NCI-H187 treated with DMSO at 0.1 percent for 48 hours (cell line): ENCODE data around the gene ERC2.

Experiments used
- DNase-seq: peaks from one replicate; lab custom pipeline; 2025; lab: John Stamatoyannopoulos, UW

ERC2 gene

DNA sequence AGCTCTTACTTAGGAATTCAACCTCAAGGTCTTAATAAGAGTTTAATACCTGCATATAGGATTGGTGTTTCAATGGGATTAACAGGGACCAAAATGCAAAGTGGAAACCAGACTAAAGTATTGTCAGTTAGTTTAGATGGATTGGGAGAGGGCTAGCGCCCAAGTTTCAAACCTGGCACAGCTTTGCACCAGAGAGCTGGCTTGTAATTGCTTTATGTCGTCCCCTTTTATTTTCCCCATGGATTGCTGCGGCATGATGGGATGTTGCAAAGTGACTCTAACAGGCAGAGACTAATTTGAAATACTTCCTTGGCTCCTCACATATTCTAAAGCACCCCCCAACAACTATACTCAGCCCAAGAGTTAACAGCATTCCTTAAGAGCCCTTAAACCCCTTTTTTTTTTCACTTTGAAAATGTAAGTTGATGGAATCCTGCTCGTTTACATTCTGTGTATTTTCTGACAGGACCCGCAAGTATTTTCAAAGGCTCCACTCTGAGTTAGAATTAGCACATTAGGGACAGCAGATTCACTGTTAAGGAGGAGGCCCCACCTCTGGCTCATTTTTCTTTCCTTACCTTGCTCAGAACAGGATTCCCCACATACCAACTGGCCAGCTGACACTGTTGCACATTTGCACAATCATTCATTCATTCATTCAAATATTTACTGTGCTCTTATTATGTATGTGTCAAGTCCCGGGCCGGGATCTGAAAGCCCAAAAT, 214.2 kb downstream of the ERC2 start:
- DNase-seq: no peak

DNA sequence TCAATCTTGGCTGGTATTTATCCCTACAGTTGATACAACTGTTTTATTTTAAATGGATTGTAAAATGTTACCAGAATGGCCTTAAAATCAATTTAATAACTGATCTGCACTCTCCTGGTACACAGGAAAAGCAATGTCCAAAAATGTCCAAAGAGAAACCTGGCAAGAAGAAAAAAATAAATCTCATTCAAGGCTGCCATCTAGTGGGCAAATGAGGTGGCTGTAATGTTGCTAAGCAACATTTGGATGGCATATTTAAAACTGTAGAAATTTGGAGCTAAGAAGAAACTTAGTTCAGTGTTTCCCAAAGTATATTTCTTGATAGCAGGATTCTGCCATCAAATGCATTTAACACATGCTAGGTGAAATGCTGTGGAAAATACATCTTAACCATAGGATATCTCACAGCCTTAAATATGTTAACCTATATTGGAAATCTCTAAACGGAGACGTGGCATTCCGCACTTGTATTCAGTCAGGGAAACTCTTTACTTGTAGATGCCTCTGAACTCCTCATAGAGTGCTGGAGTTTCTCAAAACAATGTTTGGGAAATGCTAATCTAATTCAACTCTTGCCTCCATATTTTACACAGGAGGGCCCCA, 216.8 kb downstream of the ERC2 start:
- DNase-seq: no peak

DNA sequence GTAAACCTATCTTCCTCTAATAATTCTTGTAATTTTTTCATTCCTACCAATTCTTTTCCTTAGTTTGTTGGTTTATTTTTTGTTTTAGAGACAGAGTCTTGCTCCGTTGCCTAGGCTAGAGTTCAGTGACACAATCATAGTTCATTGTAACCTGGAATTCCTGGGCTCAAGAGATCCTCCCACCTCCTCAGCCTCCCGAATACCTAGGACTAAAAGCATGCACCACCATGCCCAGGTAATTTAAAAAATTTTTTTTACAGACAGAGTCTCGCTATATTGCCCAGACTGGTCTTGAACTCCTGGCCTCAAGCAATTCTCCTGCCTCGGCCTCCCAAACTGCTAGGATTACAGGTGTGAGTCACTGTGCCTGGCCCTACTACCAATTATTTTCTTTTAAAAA, 220.2 kb downstream of the ERC2 start:
- no peak for DNase-seq

DNA sequence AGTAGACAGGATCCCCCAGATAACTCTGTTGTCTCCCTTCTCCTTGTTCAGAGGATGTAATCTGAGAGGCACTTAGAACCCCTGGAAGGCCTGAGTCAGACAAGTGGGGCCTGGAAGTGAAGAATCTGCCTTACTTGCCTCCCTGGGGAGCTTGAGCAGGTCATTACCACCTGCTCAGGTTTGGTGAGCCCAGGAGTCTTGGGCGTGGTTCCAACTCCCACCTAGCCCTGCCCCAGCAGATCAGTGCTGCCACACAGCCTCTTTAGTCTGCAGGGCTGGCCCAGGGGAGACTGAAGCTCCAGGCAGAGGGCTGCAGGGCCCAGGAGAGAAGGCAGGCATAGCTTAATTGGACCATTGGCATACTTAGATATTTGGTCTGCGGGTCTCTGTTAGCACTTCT, 230.0 kb downstream of the ERC2 start:
- DNase-seq: no peak

DNA sequence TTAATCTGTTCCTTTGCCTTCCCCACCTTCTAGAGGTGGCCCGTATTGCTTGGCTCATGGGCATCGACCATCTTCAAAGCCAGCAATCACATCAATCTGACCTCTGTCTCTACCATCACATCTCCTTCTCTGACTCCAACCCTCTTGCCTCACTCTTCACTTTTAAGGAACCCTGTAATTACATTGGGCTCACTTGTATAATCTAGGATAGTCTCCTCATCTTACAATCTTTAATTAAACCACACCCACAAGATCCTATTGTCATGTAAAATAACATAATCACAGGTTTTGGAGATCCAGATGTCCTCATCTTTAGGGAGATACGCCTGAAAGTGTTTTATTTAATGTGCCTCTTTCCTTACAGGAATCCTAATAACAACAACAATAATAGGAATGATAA, 234.5 kb downstream of the ERC2 start:
- DNase-seq: no peak

DNA sequence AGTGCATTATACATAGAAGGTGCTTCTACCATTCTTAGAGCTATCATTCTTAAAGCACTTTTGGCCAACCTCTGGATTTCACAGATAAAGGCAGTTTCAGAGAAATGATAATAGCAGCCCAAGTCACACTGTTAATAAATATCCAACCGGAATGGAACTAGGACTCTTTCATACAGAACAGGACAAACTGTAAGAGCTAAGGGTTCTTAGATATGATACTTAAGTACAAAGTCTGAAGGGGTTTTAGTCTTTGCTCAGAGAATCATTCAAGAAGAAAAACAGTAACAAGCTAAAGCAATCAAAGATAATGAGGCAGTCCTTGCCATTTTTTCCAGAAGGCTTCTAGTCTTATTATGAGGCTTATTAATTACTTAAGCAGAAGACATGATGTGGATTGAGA, 239.0 kb downstream of the ERC2 start:
- no peak for DNase-seq

DNA sequence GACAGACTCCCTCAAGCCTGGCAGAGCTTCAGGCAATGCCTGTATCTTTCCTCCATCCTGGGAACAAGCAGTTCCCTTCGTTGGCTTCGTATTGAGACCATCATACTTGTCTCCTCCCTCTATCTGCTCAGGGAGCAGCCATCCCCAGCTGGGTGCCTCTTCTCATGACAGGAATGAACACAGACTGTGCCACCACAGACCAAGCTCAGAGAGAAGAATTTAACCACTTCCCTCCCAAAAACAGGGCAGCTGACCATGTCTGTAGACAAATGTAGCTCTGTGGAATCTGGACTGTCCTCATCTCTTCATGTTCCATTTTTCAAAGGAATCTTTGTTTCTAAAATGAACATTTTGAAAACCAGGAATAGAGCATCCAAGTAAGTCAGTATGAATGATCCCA, 245.4 kb downstream of the ERC2 start:
- DNase-seq: no peak

DNA sequence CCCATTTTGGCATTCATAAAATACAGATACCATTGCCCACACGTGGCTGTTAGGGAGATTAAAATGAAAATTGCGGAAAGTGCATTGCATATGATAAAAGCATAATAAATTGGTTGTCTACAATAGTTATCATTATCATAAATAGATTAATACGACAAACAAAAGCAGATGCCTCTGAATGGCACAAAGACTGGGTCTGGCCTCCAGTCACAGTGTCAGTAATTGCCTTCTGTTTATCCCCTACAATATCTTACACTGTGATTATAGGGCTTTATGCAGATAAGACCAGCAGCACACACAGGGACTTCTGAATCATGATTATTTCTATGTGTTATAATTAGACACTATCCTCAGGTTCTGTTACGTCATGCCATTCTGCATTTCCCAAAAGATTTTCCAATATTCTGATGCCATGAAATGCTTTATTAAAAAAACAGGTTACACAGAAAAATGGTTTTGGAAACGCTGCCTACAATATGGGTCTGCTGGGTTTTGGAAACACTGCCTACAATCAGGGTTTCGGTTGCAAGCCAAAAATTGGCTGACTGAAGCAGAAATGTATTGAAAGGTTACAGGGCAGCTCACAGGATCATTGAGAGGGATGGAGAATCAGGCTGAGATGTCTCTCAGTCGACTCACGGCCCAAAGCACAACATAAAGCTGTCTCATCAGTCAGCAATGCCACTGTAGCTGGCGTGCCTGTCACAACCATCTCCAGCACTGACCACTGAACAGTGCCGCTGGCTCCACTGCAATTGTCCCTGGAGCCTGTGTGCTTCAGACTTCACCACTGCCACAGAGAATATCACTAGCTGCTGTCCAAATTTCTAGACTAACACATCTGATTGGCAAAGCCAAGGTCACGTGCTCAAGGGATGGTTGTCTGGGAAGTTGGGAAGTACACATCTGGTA, 248.1 kb downstream of the ERC2 start:
- DNase-seq: no peak

DNA sequence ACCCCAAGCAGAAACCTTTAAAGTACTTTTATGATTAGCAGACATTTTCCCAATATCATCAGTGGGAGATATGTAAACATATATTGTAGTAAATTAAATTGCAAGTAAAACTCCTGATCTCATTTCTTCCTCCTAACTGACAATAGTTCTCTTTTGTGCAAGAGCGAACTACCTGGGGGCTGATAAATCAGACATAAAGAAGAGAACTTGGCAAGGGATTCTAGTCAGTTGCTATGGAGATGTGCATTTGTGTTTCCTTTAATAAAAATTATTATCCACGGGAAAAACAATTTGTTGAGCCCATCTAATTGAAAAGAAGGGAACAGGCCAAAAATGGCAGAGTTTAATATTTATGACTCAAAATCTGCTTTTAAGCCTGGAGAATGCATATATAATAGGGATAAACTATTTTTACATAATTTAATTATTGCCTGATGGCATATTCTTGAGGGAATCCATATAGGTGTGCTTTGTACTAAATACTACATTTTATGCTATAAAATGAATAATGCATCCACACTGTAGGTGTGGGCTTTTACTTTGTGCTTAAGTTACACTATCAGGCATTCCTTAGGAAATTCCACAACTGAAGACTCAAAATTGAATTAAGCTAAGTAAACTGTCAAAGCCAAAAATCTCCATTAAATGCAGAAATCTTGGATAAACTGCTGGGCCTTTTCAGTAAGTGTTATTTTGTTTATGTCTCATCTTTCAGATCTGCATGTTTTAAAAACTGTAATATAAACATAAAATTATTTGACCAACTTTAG, 258.1 kb downstream of the ERC2 start:
- no peak for DNase-seq

DNA sequence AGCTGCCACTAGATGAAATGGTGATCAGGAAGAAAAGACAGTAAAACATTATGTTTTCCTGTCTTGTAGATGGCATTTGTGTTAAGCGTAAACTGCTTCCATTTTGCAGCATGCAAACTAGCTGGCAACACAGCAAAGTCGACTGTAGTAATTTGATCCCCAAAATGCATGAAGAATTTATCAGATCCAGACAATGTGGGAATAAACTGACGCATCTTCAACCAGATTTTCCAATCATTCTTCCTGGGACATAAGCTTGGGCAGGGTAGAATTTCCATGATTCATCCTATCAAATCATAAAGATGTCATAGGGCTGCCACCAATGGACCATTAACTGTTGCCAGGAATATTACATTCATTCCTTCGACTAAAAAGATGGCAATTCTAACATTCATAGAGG, 260.3 kb downstream of the ERC2 start:
- DNase-seq: no peak

DNA sequence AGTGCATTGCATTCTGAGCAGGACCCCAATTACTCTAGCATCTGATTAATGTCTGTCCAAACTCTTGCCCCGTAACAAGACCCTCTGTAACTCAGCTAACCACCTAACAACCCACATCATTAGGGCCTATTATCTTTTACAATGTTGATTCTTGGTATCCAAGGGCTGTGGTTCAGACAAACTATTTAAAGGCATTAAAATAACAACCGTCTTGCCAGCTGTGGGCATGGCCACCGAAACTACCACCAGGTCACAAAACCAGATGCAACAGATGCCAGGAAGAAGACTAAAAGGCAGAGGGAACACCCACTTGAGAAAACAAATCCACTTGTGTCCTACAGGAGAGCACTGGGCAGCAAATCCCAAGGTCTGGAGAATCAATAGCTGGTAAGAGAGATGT, 262.9 kb downstream of the ERC2 start:
- DNase-seq: no peak

DNA sequence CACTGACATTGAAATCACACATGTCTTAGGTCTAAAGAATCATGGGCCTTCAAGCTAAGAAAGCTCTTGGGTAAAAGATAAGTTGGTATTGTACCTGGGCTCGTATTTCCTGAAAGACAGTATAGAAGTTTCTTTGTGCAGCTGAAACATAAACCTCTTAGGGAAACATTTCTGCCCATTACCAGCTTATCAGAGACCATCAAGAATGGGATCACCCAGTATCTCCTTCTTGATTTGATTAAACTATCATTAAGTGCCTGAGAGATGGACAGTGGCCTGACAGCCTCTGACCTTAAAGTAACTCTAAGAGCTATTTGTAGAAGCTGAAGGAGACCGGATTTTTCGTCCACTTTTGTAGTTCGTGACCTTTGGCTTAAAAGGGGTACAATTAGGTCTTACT, 265.3 kb downstream of the ERC2 start:
- no peak for DNase-seq

DNA sequence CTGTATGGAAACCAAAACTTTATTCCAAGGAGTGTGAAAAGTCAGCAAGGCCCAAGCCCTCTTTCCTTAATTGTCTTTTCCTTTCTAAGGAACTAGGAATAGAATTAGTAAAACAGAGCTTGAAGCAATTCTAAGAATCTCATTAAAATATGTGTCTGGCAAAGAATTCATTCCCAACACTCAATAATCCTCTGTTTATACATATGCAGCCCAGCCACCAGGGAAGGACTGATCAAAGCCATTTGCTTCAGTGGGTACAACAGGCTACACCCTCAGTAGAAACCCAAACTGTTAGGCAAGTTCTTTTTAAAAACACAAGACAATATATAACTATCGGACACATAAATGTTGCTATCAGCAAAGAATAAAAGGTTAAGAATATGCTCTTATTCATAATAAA, 266.9 kb downstream of the ERC2 start:
- DNase-seq: no peak

DNA sequence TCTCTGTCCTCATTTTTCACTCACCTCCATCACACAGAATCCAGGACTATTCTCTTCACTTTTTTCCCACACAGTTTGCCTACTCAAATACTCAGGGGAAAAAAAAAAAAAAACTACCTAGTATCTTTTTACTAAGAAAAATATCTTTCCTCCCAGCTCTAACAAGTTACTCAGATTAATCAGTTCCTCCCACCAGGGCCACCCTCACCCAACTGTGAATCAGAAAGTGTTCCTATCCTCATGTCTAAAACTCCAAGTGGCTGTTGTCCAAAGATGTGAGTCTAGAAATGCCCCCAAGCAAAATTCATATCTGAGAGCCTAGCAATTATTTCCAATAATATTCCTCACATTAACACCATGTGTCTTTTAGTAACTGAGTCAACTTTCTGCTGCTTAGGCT, 268.0 kb downstream of the ERC2 start:
- no peak for DNase-seq

DNA sequence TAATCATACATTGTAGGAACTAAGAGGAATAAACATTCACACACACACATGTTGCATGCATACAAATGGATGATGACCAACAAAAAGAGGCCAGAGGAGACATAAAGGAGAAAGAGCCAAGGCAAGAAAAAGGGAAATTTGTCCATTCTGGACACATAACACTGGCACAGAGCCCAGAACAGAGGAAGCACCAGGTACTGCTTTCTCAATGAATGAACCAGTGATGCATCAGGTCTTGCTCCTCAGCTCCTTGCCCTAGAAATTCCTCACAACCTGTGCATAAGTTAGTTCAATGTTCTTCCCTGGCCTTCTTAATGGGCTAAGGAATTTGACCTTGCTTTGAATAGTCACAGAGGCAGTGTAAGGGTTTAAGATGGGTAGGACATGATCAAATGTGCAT, 270.3 kb downstream of the ERC2 start:
- no peak for DNase-seq

DNA sequence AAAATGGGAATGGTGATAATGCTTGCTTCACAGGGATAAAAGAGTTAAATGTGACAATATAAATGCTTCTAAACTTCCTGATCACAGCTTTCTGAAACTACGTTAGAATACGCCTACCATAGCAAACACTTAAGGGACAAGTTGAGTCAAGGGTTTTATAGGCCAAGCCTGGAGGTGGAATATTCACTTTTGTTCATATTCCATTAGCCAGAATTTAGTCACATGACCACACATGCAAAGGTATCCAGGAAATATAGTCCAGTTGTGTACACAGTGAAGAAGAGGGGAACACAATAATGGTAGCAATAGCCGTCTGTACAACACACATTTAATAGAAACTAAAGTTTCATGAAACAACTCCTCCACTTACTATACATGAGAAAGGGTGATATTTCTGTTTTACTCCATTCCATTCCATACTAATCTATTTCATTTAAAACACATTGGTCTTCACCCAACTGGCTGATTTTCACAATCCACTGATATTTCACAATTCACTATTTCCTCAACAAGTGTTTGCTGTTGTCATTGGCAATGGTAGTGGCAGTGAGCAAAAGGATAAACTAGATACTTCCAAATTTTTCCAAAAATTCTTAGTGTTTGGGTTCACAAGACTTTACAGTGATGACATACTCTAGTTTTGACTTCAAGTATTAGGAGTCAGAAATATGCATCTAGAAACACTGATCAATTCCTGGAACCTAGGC, 270.9 kb downstream of the ERC2 start:
- DNase-seq: no peak

DNA sequence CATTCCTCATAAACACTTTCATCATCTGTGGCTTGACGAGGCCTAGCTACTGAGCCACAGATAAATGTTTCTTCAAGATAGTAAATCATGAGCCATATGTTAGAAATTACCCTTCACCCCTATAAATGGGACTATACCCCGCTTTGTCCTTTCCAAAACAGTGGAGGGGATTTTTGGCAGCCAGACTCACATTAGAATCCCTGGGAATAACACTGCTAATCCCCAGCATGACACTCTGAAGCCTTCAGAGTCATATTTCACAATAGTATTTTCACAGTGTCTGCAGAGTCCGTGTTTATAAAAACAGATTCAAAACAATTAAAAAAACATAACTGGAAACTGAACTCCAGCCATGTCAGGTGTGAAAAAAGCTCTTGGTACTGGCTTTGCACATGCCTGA, 271.6 kb downstream of the ERC2 start:
- no peak for DNase-seq

DNA sequence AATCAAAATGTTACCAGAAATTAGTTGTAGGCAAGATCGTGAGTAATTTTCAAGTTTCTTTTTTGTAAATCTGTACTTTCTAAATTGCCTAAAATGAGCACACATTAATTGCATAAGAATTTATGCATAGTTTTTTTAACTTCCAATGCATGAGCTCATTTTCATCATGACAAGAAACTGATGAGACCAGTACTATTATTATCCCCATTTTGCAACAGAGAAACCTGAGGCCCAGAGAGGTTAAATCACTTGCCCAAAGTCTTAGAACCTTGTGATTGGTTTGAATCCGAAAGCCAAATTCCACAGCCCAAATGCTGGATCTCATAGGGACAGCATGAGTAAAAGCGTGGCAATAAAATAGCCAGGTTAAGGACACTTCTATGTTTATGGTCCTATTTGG, 274.7 kb downstream of the ERC2 start:
- no peak for DNase-seq

DNA sequence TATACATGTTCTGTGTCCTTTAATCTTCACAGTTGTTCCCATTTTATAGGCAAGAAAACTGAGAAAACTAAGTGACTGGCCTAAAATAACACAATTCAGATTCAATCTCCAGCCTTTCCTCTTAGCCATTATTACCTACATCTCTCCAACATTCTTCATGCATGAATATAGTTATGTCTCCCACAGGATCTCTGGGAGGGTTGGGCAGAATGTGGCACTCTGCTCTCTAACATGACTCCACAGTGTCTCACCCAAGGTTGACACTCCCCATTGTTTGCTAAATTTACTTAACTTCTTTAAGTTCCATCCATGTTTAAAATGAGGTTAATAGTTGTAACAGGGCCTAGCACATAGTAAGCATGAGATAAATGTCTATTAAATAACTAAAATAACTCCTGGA, 276.3 kb downstream of the ERC2 start:
- DNase-seq: no peak

DNA sequence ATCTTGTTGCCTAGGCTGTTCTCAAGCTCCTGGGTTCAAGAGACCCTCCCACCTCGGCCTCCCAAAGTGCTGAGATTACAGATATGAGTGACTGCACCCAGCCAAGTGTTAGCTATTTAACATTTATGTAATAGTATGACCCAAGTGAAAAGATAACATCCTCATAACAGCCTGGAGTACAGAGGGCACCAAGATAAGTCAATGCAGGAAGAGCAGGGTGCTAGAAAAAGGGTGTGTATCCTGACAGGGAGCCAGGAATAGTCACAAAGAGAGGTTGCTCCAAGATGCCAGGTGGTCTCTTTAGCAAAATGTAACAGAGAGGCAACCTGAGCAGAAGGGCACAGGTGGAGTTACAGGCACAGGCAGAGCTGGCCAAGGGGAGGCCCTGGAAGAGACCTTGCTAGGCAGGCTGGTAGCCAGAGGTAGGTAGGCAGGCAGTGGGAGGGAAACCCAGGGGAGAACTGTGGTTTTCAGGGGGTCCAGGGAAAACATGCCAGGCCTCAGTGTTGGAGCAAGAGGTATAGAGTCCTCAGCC, 277.4 kb downstream of the ERC2 start:
- no peak for DNase-seq

DNA sequence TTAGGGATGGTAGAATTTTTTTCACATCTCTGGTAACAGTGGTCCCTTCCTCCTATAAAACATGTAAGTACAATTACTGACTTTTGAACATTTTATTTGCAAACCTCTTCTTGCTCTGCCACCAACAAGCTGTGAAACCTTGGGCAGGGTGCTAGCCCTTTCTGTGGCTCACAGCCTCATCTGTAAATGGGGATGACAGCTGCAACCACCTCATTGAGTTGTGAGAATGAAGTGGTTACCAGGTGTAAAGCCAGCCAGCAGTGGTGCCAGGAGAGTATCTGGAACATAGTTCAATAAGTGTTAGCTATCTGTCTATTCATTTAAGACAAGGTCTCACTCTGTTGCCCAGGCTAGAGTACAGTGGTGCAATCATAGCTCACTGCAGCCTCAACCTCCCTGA, 278.1 kb downstream of the ERC2 start:
- no peak for DNase-seq

DNA sequence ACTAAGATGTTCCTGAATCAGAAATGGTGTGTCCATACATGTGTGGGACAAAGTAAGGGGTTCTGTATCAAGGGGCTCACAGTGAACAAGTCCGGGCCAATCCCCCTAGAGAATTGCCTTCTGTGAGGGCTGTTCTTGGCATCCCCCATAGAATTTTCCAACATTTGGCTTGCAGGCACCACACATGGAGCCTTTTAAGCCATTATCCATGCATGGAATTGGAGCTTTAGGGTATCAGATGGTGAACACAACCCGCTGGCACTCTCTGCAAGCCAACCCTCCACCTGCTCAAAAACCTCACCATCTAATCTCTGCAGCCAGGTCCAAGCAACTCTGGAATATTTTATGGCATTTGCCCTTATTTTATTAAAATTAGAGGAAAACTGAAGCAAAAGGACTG, 278.7 kb downstream of the ERC2 start:
- no peak for DNase-seq
